ENCODE measurements around the gene SUSD1. TPM values are rescaled to one million over a fixed set of nuclear protein-coding genes. Genes with fewer than 3 reads are reported as not detected.

SUSD1 gene
- total RNA-seq, 1 experiment from 2014 or later = 7.9 TPM

GRCh38 chr9:112115109-112115508 is 60.0 kb downstream of the SUSD1 start:
- no peak overlapping the region for H3K4me2 ChIP-seq (ENCODE audit: low read length)
- no peak overlapping the region for H3K27ac ChIP-seq (ENCODE audit: low read depth, low read length)
- DNase-seq (ENCODE audit: low read depth, low spot score) (no peak), ATAC-seq (no peak)
- BruUV-seq (replicated peaks) = no TSS peak
- no peaks in the 10 kb centered on the region for H3K36me3 ChIP-seq (ENCODE audit: control insufficient read depth in 1 of 2, insufficient read depth in 2 of 2, low read length in 2 of 2)
- no peaks in the 10 kb centered on the region for H4K20me1 ChIP-seq (ENCODE audit: insufficient read depth)
- H3K4me3 ChIP-seq (replicated peaks in 1 of 2; ENCODE audit: low read depth in 1 of 2, low read length in 2 of 2) = no peak overlapping the region
- H2AFZ ChIP-seq (ENCODE audit: low read depth, low read length, poor library complexity, severe bottlenecking) = no peak overlapping the region
- H3K4me1 ChIP-seq (ENCODE audit: control insufficient read depth in 1 of 2, insufficient read depth in 2 of 2, low read length in 2 of 2) = peaks cover 56 to 60% of the 10 kb centered on the region in 2 experiments
- no peaks in the 10 kb centered on the region for H3K9me2 ChIP-seq (ENCODE audit: insufficient read depth)
- ChIA-PET CTCF (interaction anchor here (4.0 kb wide), 1 partner anchor 246 kb away, joined by 57 read pairs; no protein-coding TSS in a partner anchor), RAD21 (ENCODE audit: low non-redundant PET in 1 of 2, low total read pairs in 2 of 2, uncharacterized antibody in 2 of 2, unreplicated experiment in 2 of 2) (no interaction called here), POLR2A (no interaction called here)
- intact Hi-C loops (cut with micrococcal nuclease) = no loop called here
- H3K27me3 ChIP-seq (ENCODE audit: insufficient read depth, low read length) = no peaks in the 10 kb centered on the region
- no peaks in the 10 kb centered on the region for H3K9me3 ChIP-seq (ENCODE audit: control insufficient read depth in 1 of 2, insufficient read depth in 1 of 2, low read depth in 1 of 2, low read length in 2 of 2)
- no peaks in the 10 kb centered on the region for H3K79me2 ChIP-seq (ENCODE audit: insufficient read depth, low read length)
- no peak overlapping the region for H3K9ac ChIP-seq (ENCODE audit: low read length)
- TF ChIP-seq EZH2 (IDR thresholded peaks at IDR 0.05) = no peak
- no peak for TF ChIP-seq REST (IDR thresholded peaks at IDR 0.05; ENCODE audit: low read depth)
- no peak for TF ChIP-seq ZNF274 (IDR thresholded peaks at IDR 0.05; ENCODE audit: low read depth, low read length)

Data from HCT116 (cell line).